Measurements from ENCODE around the gene THADA. TPM values are rescaled to one million over a fixed set of nuclear protein-coding genes. Genes with fewer than 3 reads are reported as not detected.
A peak's percentile ranks its signal among the peaks of the same experiment; 100 is the strongest.

Gene THADA
- polyA plus RNA-seq, 3 donors = 7.3 to 11.2 (median 9.7) TPM

DNA sequence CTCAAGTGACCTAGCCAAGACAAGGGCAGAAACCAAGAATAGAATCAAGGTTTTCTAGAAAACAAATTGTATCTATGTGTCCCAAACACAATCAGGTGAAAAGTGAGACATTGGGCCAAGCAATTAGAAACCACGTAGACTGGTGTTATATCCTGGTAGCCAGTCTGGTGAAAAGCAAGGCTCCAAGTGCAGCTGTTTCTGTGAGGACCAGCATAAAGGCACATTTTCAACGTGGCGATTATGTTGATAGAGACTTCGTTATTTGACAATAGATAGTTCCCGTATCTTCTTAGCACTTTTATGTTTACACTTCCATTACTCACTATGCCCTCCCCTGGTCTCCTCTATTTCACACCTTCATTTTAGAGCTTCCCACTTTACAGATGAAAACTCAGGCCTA lies 266.2 kb downstream of the THADA start:
- peaks cover 68% of the 10 kb centered on the region for H3K4me1 Mint-ChIP-seq
- peaks cover 16 to 17% of the 10 kb centered on the region in 2 donors for H3K36me3 Mint-ChIP-seq

DNA sequence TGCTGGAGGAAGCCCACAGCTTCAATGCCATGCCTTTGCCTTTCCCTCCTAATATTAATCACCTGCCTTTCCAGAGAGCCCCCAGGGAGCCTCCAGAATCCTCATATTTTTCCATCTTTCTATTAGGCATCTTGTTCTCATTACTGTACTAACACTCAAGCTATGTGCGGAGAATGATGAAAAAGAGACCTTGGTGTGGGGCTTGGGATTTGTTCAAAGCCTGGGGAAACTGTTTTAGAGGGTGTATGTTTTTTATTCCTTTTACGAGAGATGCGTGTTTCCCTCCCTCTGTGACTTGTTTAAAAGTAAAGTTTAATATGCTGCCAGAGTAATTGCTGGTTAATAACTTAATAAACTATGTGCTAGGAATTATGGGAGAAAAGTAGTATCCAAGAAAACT lies 267.0 kb downstream of the THADA start:
- peaks cover 21 to 23% of the 10 kb centered on the region in 2 donors for H3K36me3 Mint-ChIP-seq
- intact Hi-C loops (cut with micrococcal nuclease) = no loop called here
- H3K9ac ChIP-seq (ENCODE audit: insufficient read depth, low read length, poor library complexity, severe bottlenecking) = no peak overlapping the region

More for the DNA sequence above, 266.2 kb downstream of the THADA start:
- H3K36me3 ChIP-seq (replicated peaks in 1 of 2; ENCODE audit: control insufficient read depth in 1 of 2, insufficient read depth in 2 of 2, low read length in 2 of 2) = no peaks in the 10 kb centered on the region
- DNase-seq = no peak
- intact Hi-C loops (cut with micrococcal nuclease) = no loop called here
- H3K79me2 ChIP-seq (ENCODE audit: insufficient read depth, low read length) = peaks cover 3% of the 10 kb centered on the region
- 100% methylated on average over 5 of the region's 5 CpGs for WGBS (ENCODE audit: insufficient coverage)
- no peak overlapping the region for H3K27ac ChIP-seq (ENCODE audit: low read depth in 1 of 2, low read length in 2 of 2)
- H4K20me1 ChIP-seq (ENCODE audit: insufficient read depth, low read length) = no peaks in the 10 kb centered on the region
- TF ChIP-seq, protein P1, sequence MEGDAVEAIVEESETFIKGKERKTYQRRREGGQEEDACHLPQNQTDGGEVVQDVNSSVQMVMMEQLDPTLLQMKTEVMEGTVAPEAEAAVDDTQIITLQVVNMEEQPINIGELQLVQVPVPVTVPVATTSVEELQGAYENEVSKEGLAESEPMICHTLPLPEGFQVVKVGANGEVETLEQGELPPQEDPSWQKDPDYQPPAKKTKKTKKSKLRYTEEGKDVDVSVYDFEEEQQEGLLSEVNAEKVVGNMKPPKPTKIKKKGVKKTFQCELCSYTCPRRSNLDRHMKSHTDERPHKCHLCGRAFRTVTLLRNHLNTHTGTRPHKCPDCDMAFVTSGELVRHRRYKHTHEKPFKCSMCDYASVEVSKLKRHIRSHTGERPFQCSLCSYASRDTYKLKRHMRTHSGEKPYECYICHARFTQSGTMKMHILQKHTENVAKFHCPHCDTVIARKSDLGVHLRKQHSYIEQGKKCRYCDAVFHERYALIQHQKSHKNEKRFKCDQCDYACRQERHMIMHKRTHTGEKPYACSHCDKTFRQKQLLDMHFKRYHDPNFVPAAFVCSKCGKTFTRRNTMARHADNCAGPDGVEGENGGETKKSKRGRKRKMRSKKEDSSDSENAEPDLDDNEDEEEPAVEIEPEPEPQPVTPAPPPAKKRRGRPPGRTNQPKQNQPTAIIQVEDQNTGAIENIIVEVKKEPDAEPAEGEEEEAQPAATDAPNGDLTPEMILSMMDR (IDR thresholded peaks at IDR 0.05) = no peak
- no peak overlapping the region for H3K9ac ChIP-seq (ENCODE audit: insufficient read depth, low read length, poor library complexity, severe bottlenecking)
- H3K9me3 Mint-ChIP-seq = peaks cover 5 to 13% (median 7%) of the 10 kb centered on the region in 7 donors
- H2AFZ ChIP-seq (ENCODE audit: insufficient read depth, low read depth, low read length, poor library complexity, severe bottlenecking) = no peak overlapping the region
- H3K27me3 Mint-ChIP-seq (ENCODE audit: low read depth in 3 of 3) = peaks cover 0 to 3% (median 2%) of the 10 kb centered on the region in 3 donors
- peaks cover 0 to 3% of the 10 kb centered on the region in 2 donors for H3K9me3 ChIP-seq (replicated peaks in 1 of 2; ENCODE audit: control insufficient read depth in 1 of 2, insufficient read depth in 1 of 2, low read length in 2 of 2)
- H3K4me3 Mint-ChIP-seq = no peak overlapping the region
- no peaks in the 10 kb centered on the region for H3K27me3 ChIP-seq (ENCODE audit: control insufficient read depth in 2 of 2, insufficient read depth in 2 of 2, low read length in 2 of 2)
- no peak overlapping the region for H3K4me2 ChIP-seq (replicated peaks; ENCODE audit: extremely low read depth, low read length, poor library complexity, severe bottlenecking)
- H3K4me3 ChIP-seq (replicated peaks in 1 of 3; ENCODE audit: low read depth in 2 of 3, low read length in 3 of 3) = no peak overlapping the region
- peaks cover 61 to 71% of the 10 kb centered on the region in 2 donors for H3K4me1 ChIP-seq (ENCODE audit: control insufficient read depth in 1 of 2, insufficient read depth in 2 of 2, low read length in 2 of 2)
- H3K27ac Mint-ChIP-seq = peak overlapping the region in 1 of 7 donors; percentile 37

More for the DNA sequence above, 267.0 kb downstream of the THADA start:
- Histone ChIP-seq H3K9me3 (replicated peaks in 1 of 2; ENCODE audit: control insufficient read depth in 1 of 2, insufficient read depth in 1 of 2, low read length in 2 of 2) (peaks cover 0 to 3% of the 10 kb centered on the region in 2 donors), H3K4me2 (replicated peaks; ENCODE audit: extremely low read depth, low read length, poor library complexity, severe bottlenecking) (no peak overlapping the region), H4K20me1 (ENCODE audit: insufficient read depth, low read length) (no peaks in the 10 kb centered on the region), H3K36me3 (replicated peaks in 1 of 2; ENCODE audit: control insufficient read depth in 1 of 2, insufficient read depth in 2 of 2, low read length in 2 of 2) (no peaks in the 10 kb centered on the region), H3K4me3 (replicated peaks in 1 of 3; ENCODE audit: low read depth in 2 of 3, low read length in 3 of 3) (no peak overlapping the region), H3K27ac (ENCODE audit: low read depth in 1 of 2, low read length in 2 of 2) (no peak overlapping the region), H3K4me1 (ENCODE audit: control insufficient read depth in 1 of 2, insufficient read depth in 2 of 2, low read length in 2 of 2) (peaks cover 53 to 69% of the 10 kb centered on the region in 2 donors), H3K79me2 (ENCODE audit: insufficient read depth, low read length) (no peaks in the 10 kb centered on the region), H3K27me3 (ENCODE audit: control insufficient read depth in 2 of 2, insufficient read depth in 2 of 2, low read length in 2 of 2) (no peaks in the 10 kb centered on the region), H2AFZ (ENCODE audit: insufficient read depth, low read depth, low read length, poor library complexity, severe bottlenecking) (no peak overlapping the region)
- no peak overlapping the region for H3K4me3 Mint-ChIP-seq
- TF ChIP-seq, protein P1 (IDR thresholded peaks at IDR 0.05) = no peak
- 100% methylated on average over 2 of the region's 3 CpGs for WGBS (ENCODE audit: insufficient coverage)
- no peak for DNase-seq
- H3K9me3 Mint-ChIP-seq = peaks cover 5 to 15% (median 7%) of the 10 kb centered on the region in 7 donors
- peaks cover 0 to 3% (median 2%) of the 10 kb centered on the region in 3 donors for H3K27me3 Mint-ChIP-seq (ENCODE audit: low read depth in 3 of 3)
- peak overlapping the region in 1 of 7 donors; percentile 31 for H3K27ac Mint-ChIP-seq
- H3K4me1 Mint-ChIP-seq = peaks cover 69% of the 10 kb centered on the region

All from CD14-positive monocyte (primary cell).